Measurements from ENCODE around the gene PPP1CC.

GRCh38 chr12:110767863-110768262, 25.2 kb upstream of the PPP1CC start:
- TF ChIP-seq, protein P1, sequence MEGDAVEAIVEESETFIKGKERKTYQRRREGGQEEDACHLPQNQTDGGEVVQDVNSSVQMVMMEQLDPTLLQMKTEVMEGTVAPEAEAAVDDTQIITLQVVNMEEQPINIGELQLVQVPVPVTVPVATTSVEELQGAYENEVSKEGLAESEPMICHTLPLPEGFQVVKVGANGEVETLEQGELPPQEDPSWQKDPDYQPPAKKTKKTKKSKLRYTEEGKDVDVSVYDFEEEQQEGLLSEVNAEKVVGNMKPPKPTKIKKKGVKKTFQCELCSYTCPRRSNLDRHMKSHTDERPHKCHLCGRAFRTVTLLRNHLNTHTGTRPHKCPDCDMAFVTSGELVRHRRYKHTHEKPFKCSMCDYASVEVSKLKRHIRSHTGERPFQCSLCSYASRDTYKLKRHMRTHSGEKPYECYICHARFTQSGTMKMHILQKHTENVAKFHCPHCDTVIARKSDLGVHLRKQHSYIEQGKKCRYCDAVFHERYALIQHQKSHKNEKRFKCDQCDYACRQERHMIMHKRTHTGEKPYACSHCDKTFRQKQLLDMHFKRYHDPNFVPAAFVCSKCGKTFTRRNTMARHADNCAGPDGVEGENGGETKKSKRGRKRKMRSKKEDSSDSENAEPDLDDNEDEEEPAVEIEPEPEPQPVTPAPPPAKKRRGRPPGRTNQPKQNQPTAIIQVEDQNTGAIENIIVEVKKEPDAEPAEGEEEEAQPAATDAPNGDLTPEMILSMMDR (IDR thresholded peaks at IDR 0.05; ENCODE audit: poor library complexity, severe bottlenecking), result no peak
- TF ChIP-seq MXI1 (conservative IDR thresholded peaks at IDR 0.05; ENCODE audit: poor library complexity, severe bottlenecking) (no peak), EZH2 (IDR thresholded peaks at IDR 0.05; ENCODE audit: borderline replicate concordance, insufficient read depth, low read length, poor library complexity, severe bottlenecking) (no peak), SMC3 (conservative IDR thresholded peaks at IDR 0.05; ENCODE audit: poor library complexity) (no peak)

Measured in neural cell (in vitro differentiated cells).